Measurements from ENCODE around the gene CXCL3. TPM values are rescaled to one million over a fixed set of nuclear protein-coding genes. Genes with fewer than 3 reads are reported as not detected.

The CXCL3 gene
- total RNA-seq, 1 donor from 2014 or later: 0.30 TPM

GRCh38 chr4:73992050-73992449 is 46.4 kb downstream of the CXCL3 start:
- Histone ChIP-seq H3K4me3 (no peak overlapping the region), H3K36me3 (no peaks in the 10 kb centered on the region), H3K9me3 (replicated peaks) (no peaks in the 10 kb centered on the region), H3K4me1 (no peaks in the 10 kb centered on the region), H3K27me3 (ENCODE audit: low read depth) (peaks cover 45% of the 10 kb centered on the region), H3K27ac (replicated peaks) (no peak overlapping the region)
- DNase-seq: no peak
- intact Hi-C loops (cut with micrococcal nuclease): no loop called here
- no peak for TF ChIP-seq CTCF (IDR thresholded peaks at IDR 0.05; ENCODE audit: borderline replicate concordance)

GRCh38 chr4:73991742-73992000 is 46.8 kb downstream of the CXCL3 start:
- H3K4me3 ChIP-seq: no peak overlapping the region
- intact Hi-C loops (cut with micrococcal nuclease): no loop called here
- TF ChIP-seq CTCF (IDR thresholded peaks at IDR 0.05; ENCODE audit: borderline replicate concordance): no peak
- H3K27ac ChIP-seq (replicated peaks): no peak overlapping the region
- H3K9me3 ChIP-seq (replicated peaks): no peaks in the 10 kb centered on the region
- no peak for DNase-seq
- peaks cover 42% of the 10 kb centered on the region for H3K27me3 ChIP-seq (ENCODE audit: low read depth)
- no peaks in the 10 kb centered on the region for H3K4me1 ChIP-seq
- no peaks in the 10 kb centered on the region for H3K36me3 ChIP-seq

GRCh38 chr4:73990988-73991741 is 47.3 kb downstream of the CXCL3 start:
- TF ChIP-seq CTCF (IDR thresholded peaks at IDR 0.05; ENCODE audit: borderline replicate concordance): no peak
- intact Hi-C loops (cut with micrococcal nuclease): no loop called here
- Histone ChIP-seq H3K36me3 (no peaks in the 10 kb centered on the region), H3K27me3 (ENCODE audit: low read depth) (peaks cover 36% of the 10 kb centered on the region), H3K9me3 (replicated peaks) (no peaks in the 10 kb centered on the region), H3K27ac (replicated peaks) (no peak overlapping the region), H3K4me1 (no peaks in the 10 kb centered on the region), H3K4me3 (no peak overlapping the region)
- no peak for DNase-seq

- no peak for DNase-seq
- no peak overlapping the region for H3K4me3 ChIP-seq
- no peaks in the 10 kb centered on the region for H3K4me1 ChIP-seq
- H3K36me3 ChIP-seq: no peaks in the 10 kb centered on the region
- no peaks in the 10 kb centered on the region for H3K9me3 ChIP-seq (replicated peaks)
- H3K27me3 ChIP-seq (ENCODE audit: low read depth): peaks cover 24% of the 10 kb centered on the region
- intact Hi-C loops (cut with micrococcal nuclease): no loop called here
- no peak for TF ChIP-seq CTCF (IDR thresholded peaks at IDR 0.05; ENCODE audit: borderline replicate concordance)
- H3K27ac ChIP-seq (replicated peaks): no peak overlapping the region
Measured at GRCh38 chr4:73989928-73990327, 48.6 kb downstream of the CXCL3 start.

GRCh38 chr4:73989031-73989430 is 49.5 kb downstream of the CXCL3 start:
- no peaks in the 10 kb centered on the region for H3K9me3 ChIP-seq (replicated peaks)
- DNase-seq: no peak
- no peaks in the 10 kb centered on the region for H3K36me3 ChIP-seq
- H3K27ac ChIP-seq (replicated peaks): no peak overlapping the region
- TF ChIP-seq CTCF (IDR thresholded peaks at IDR 0.05; ENCODE audit: borderline replicate concordance): no peak
- no peak overlapping the region for H3K4me3 ChIP-seq
- intact Hi-C loops (cut with micrococcal nuclease): no loop called here
- no peaks in the 10 kb centered on the region for H3K4me1 ChIP-seq
- H3K27me3 ChIP-seq (ENCODE audit: low read depth): peaks cover 15% of the 10 kb centered on the region

Measured in left ventricle myocardium inferior (tissue), 1 donor.